HepG2 (cell line): Measurements from ENCODE around the gene COMMD3. TPM values are rescaled to one million over a fixed set of nuclear protein-coding genes. Genes with fewer than 3 reads are reported as not detected.

ENCODE experiments used
- ATAC-seq: fragments of 200-7000 bp; cut with Tn5 transposase; 3 replicates; pipeline ENCODE4 v1.9.1; 2020; ENCODE audit warnings: mild to moderate bottlenecking, moderate library complexity
- BruUV-seq: library from RNA; stranded (reverse); fragments of 400-500 nt; replicated peaks from 2 replicates; lab custom pipeline; 2021; lab: Mats Ljungman, UMichigan
- CTCF ChIA-PET: fragments of 300-600 bp; formaldehyde crosslinking; extraction: SDS; loops from one replicate; lab custom pipeline; 2021; ENCODE audit warnings: low total read pairs, inconsistent platforms, low intra/inter-chr PET ratio; lab: Yijun Ruan, JAX
- POLR2A ChIA-PET: fragments of 350-600 bp; sonication (Branson Sonifier 250); formaldehyde crosslinking; loops from one replicate; lab custom pipeline; 2020; ENCODE audit warnings: antibody characterized with exemption, inconsistent platforms; lab: Yijun Ruan, JAX
- DNase-seq: peaks from one replicate; pipeline ENCODE4 v3.0.0-alpha.2; 2015; ENCODE audit warnings: low spot score
- FAIRE-seq: peaks from 3 replicates; lab custom pipeline; 2011; peaks lifted over from hg19 to GRCh38; lab: Jason Lieb, UNC
- H2AFZ ChIP-seq: one replicate; pipeline ENCODE4 v1.6.1; 2011; ENCODE audit warnings: low read length, inconsistent platforms
- H3K27ac ChIP-seq: fragments of 300-600 bp; 3 replicates; pipeline ENCODE4 v1.8.0; 2011; ENCODE audit warnings: mixed run types, mild to moderate bottlenecking, mixed read lengths, low read length, inconsistent platforms; ENCODE audit not compliant: insufficient read depth; ENCODE audit errors: extremely low read length
- H3K27me3 ChIP-seq, 2 experiments: fragments of 200-600 bp in 1 of 2; 2 replicates in 1 of 2; 3 replicates in 1 of 2; pipeline versions ENCODE4 v1.6.0 to v1.8.0; 2011; ENCODE audit warnings: low read length in 2 of 2, mild to moderate bottlenecking in 2 of 2, moderate library complexity in 2 of 2, inconsistent platforms in 1 of 2; ENCODE audit not compliant: insufficient read depth in 2 of 2, control insufficient read depth in 1 of 2
- H3K36me3 ChIP-seq, 2 experiments: fragments of 200-600 bp in 1 of 2; replicated peaks in 1 of 2; 2 replicates in 1 of 2; 3 replicates in 1 of 2; pipeline versions ENCODE4 v1.5.1 to v1.8.0; 2011; ENCODE audit warnings: low read length in 2 of 2, inconsistent platforms in 1 of 2; ENCODE audit not compliant: insufficient read depth in 2 of 2, control insufficient read depth in 1 of 2
- H3K4me1 ChIP-seq: 2 replicates; pipeline ENCODE4 v1.5.1; 2012; ENCODE audit warnings: low read length, inconsistent platforms; ENCODE audit not compliant: insufficient read depth
- H3K4me2 ChIP-seq: 2 replicates; pipeline ENCODE4 v1.6.0; 2011; ENCODE audit warnings: low read depth, low read length, inconsistent platforms
- H3K4me3 ChIP-seq, 3 experiments: fragments of 200-600 bp in 1 of 3; sonication (generic), shearing (Covaris generic) in 1 of 3; replicated peaks in 1 of 3; 2 replicates each; pipeline ENCODE4 v1.5.1; 2011 to 2016; ENCODE audit warnings: low read length in 3 of 3, inconsistent platforms in 2 of 3, low read depth in 2 of 3, mild to moderate bottlenecking in 2 of 3, control low read depth in 1 of 3, mixed read lengths in 1 of 3; ENCODE audit not compliant: insufficient read depth in 1 of 3
- H3K79me2 ChIP-seq: one replicate; pipeline ENCODE4 v1.6.1; 2011; ENCODE audit warnings: low read length, inconsistent platforms; ENCODE audit not compliant: insufficient read depth
- H3K9ac ChIP-seq: 2 replicates; pipeline ENCODE4 v1.6.0; 2011; ENCODE audit warnings: mild to moderate bottlenecking, low read depth, low read length, inconsistent platforms; ENCODE audit not compliant: insufficient read depth
- H3K9me3 ChIP-seq: 2 replicates; pipeline ENCODE4 v1.5.1; 2012; ENCODE audit warnings: mild to moderate bottlenecking, low read length
- H4K20me1 ChIP-seq: 2 replicates; pipeline ENCODE4 v1.6.0; 2011; ENCODE audit warnings: inconsistent platforms, mild to moderate bottlenecking, low read length, moderate library complexity; ENCODE audit not compliant: insufficient read depth
- IRX3 ChIP-seq: sonication (generic); formaldehyde crosslinking; IDR thresholded peaks from 2 replicates; pipeline ENCODE4 v1.8.1; 2023; ENCODE audit warnings: mild to moderate bottlenecking, low read depth, missing genetic modification reagents, borderline replicate concordance
- MBD4 ChIP-seq: IDR thresholded peaks from 2 replicates; pipeline ENCODE4 v1.6.1; 2012; ENCODE audit warnings: low read length, inconsistent platforms, borderline replicate concordance
- MYNN ChIP-seq: sonication (generic); formaldehyde crosslinking; IDR thresholded peaks from 2 replicates; pipeline ENCODE4 v1.4.0; 2020; ENCODE audit warnings: mild to moderate bottlenecking, low read depth, missing genetic modification reagents
- PRMT3 ChIP-seq: sonication (generic); formaldehyde crosslinking; IDR thresholded peaks from 2 replicates; pipeline ENCODE4 v1.8.1; 2022; ENCODE audit warnings: low read depth, mild to moderate bottlenecking, moderate library complexity, missing genetic modification reagents, borderline replicate concordance
- SNRNP70 ChIP-seq: fragments of 200-400 bp; formaldehyde crosslinking; IDR thresholded peaks from 2 replicates; pipeline ENCODE4 v1.6.1; 2017; ENCODE audit warnings: mild to moderate bottlenecking, low read depth, low read length, moderate library complexity
- SPEN ChIP-seq: sonication (generic); formaldehyde crosslinking; IDR thresholded peaks from 2 replicates; pipeline ENCODE4 v1.5.1; 2020; ENCODE audit warnings: low read depth, mild to moderate bottlenecking, missing genetic modification reagents
- ZFP62 ChIP-seq: sonication (generic); formaldehyde crosslinking; IDR thresholded peaks from 2 replicates; pipeline ENCODE4 v1.4.0; 2020; ENCODE audit warnings: missing genetic modification reagents
- ZKSCAN5 ChIP-seq: sonication (generic); formaldehyde crosslinking; IDR thresholded peaks from 2 replicates; pipeline ENCODE4 v1.5.1; 2020; ENCODE audit warnings: mild to moderate bottlenecking, missing genetic modification reagents
- ZNF607 ChIP-seq: sonication (generic); formaldehyde crosslinking; IDR thresholded peaks from 2 replicates; pipeline ENCODE4 v1.5.1; 2020; ENCODE audit warnings: missing genetic modification reagents, mild to moderate bottlenecking, borderline replicate concordance
- in situ Hi-C: cut with HindIII; loops from 2 replicates; pipeline ENCODE4 v1.10.0; 2017; ENCODE audit warnings: low pct_unique_long_range_greater_than_20kb; ENCODE audit not compliant: extremely low pct_ligation_motif_present
- intact Hi-C: fragments of 100-400 bp; cut with micrococcal nuclease; formaldehyde crosslinking; loops from one replicate; pipeline ENCODE4 v1.10.0; 2022; ENCODE audit not compliant: unreplicated experiment
- polyA plus RNA-seq, 8 experiments: library from polyadenylated mRNA; depleted of rRNA in 3 of 8; stranded (reverse) in 7 of 8; unstranded in 1 of 8; fragments of >200 nt; fragmentation: Illumina TruSeq in 4 of 8; extraction: Trizol in 4 of 8; gene quantifications; 2 replicates each; pipeline versions ENCODE4 v1.2.1 to v1.2.3, GENCODE V29; 2011 to 2016; ENCODE audit warnings: low read depth in 4 of 8, missing spikeins in 1 of 8, mixed read lengths in 1 of 8; ENCODE audit not compliant: insufficient read depth in 1 of 8
- total RNA-seq, 5 experiments: library from RNA; depleted of rRNA; stranded (reverse); fragments of >200 nt; fragmentation: Illumina TruSeq; extraction: Trizol; gene quantifications; 2 replicates each; pipeline ENCODE4 v1.2.3, GENCODE V29; 2016; ENCODE audit warnings: low read depth in 1 of 5
- TF ChIP-seq, protein P1 (sequence below): sonication (generic); IDR thresholded peaks from 2 replicates; pipeline ENCODE4 v1.6.1; 2016; ENCODE audit warnings: low read depth, borderline replicate concordance
- TF ChIP-seq, protein P2 (sequence below): sonication (generic); formaldehyde crosslinking; IDR thresholded peaks from 2 replicates; pipeline ENCODE4 v1.4.0; 2020; ENCODE audit warnings: missing genetic modification reagents
- TF ChIP-seq, protein P3 (sequence below): sonication (generic); formaldehyde crosslinking; IDR thresholded peaks from 2 replicates; pipeline ENCODE4 v1.4.0; 2020; ENCODE audit warnings: missing genetic modification reagents

The COMMD3 gene
- total and polyA plus RNA-seq, 2 of the 13 experiments (the other 11 are each of a cell fraction or from before 2014, with no cell fraction given), result 38.7 to 54.4 TPM

DNA sequence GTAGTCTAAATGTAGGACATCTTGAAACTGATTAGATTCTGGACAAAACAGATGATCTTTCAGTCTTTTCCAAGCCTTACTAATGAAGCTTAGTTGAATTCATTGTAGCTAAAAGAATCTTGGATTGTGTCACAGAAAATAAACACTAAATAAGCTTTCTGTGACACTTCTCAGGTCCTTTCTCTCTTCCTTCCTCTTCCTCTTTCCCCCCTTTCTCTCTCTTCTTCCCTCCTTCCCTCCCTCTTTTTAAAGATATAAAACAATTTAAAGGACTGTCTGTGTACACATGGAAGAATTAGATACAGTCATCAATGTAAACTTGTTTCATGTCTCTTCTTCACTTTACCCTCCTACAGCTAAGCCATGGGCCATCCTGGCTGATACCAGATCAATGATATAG, 5.3 kb upstream of the COMMD3 start:
- H3K4me1 ChIP-seq, result peaks cover 8% of the 10 kb centered on the region; the same call in 1 of the 2 replicates
- H3K4me2 ChIP-seq, result no peak overlapping the region
- intact Hi-C loops (no loop called here), in situ Hi-C loops (loop anchor here (10.0 to 25.0 kb wide), 3 partner anchors 306 to 799 kb away; partner anchors contain the start of genes DNAJC1 and PIP4K2A)
- ChIA-PET CTCF (no interaction called here), POLR2A (no interaction called here)
- H3K9ac ChIP-seq, result no peak overlapping the region
- no peaks in the 10 kb centered on the region for H3K36me3 ChIP-seq
- no peak overlapping the region for H3K4me3 ChIP-seq
- FAIRE-seq, result no peak
- ATAC-seq, result no peak
- TF ChIP-seq MYNN (no peak), PRMT3 (CRISPR knock-in tag) (no peak), SNRNP70 (no peak), SPEN (CRISPR knock-in tag) (no peak), ZNF607 (CRISPR knock-in tag) (no peak), ZKSCAN5 (CRISPR knock-in tag) (no peak), ZFP62 (CRISPR knock-in tag) (no peak), MBD4 (no peak), IRX3 (CRISPR knock-in tag) (no peak)
- TF ChIP-seq, protein P1, sequence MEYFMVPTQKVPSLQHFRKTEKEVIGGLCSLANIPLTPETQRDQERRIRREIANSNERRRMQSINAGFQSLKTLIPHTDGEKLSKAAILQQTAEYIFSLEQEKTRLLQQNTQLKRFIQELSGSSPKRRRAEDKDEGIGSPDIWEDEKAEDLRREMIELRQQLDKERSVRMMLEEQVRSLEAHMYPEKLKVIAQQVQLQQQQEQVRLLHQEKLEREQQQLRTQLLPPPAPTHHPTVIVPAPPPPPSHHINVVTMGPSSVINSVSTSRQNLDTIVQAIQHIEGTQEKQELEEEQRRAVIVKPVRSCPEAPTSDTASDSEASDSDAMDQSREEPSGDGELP, result no peak
- TF ChIP-seq, protein P2, sequence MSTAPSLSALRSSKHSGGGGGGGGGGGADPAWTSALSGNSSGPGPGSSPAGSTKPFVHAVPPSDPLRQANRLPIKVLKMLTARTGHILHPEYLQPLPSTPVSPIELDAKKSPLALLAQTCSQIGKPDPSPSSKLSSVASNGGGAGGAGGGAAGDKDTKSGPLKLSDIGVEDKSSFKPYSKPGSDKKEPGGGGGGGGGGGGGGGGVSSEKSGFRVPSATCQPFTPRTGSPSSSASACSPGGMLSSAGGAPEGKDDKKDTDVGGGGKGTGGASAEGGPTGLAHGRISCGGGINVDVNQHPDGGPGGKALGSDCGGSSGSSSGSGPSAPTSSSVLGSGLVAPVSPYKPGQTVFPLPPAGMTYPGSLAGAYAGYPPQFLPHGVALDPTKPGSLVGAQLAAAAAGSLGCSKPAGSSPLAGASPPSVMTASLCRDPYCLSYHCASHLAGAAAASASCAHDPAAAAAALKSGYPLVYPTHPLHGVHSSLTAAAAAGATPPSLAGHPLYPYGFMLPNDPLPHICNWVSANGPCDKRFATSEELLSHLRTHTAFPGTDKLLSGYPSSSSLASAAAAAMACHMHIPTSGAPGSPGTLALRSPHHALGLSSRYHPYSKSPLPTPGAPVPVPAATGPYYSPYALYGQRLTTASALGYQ (CRISPR knock-in tag), result no peak
- TF ChIP-seq, protein P3, sequence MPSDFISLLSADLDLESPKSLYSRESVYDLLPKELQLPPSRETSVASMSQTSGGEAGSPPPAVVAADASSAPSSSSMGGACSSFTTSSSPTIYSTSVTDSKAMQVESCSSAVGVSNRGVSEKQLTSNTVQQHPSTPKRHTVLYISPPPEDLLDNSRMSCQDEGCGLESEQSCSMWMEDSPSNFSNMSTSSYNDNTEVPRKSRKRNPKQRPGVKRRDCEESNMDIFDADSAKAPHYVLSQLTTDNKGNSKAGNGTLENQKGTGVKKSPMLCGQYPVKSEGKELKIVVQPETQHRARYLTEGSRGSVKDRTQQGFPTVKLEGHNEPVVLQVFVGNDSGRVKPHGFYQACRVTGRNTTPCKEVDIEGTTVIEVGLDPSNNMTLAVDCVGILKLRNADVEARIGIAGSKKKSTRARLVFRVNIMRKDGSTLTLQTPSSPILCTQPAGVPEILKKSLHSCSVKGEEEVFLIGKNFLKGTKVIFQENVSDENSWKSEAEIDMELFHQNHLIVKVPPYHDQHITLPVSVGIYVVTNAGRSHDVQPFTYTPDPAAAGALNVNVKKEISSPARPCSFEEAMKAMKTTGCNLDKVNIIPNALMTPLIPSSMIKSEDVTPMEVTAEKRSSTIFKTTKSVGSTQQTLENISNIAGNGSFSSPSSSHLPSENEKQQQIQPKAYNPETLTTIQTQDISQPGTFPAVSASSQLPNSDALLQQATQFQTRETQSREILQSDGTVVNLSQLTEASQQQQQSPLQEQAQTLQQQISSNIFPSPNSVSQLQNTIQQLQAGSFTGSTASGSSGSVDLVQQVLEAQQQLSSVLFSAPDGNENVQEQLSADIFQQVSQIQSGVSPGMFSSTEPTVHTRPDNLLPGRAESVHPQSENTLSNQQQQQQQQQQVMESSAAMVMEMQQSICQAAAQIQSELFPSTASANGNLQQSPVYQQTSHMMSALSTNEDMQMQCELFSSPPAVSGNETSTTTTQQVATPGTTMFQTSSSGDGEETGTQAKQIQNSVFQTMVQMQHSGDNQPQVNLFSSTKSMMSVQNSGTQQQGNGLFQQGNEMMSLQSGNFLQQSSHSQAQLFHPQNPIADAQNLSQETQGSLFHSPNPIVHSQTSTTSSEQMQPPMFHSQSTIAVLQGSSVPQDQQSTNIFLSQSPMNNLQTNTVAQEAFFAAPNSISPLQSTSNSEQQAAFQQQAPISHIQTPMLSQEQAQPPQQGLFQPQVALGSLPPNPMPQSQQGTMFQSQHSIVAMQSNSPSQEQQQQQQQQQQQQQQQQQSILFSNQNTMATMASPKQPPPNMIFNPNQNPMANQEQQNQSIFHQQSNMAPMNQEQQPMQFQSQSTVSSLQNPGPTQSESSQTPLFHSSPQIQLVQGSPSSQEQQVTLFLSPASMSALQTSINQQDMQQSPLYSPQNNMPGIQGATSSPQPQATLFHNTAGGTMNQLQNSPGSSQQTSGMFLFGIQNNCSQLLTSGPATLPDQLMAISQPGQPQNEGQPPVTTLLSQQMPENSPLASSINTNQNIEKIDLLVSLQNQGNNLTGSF (CRISPR knock-in tag), result no peak
- H3K27ac ChIP-seq, result no peak overlapping the region
- BruUV-seq, result no TSS peak
- DNase-seq, result no peak
- no peaks in the 10 kb centered on the region for H3K9me3 ChIP-seq
- H4K20me1 ChIP-seq, result no peaks in the 10 kb centered on the region
- peaks cover 0 to 16% of the 10 kb centered on the region in 2 experiments; a peak in 2 of 5 replicates for H3K27me3 ChIP-seq
- no peak overlapping the region for H2AFZ ChIP-seq
- H3K79me2 ChIP-seq, result no peaks in the 10 kb centered on the region
